Stimulated activated CD4-positive, alpha-beta T cell treated with anti-CD3 and anti-CD28 coated beads, Interleukin-2, amount 100 ng/mL, for 24 hours (primary cell): ENCODE results near the gene CIAO3.

Experiments used
- DNase-seq, 2 donors: peaks; one replicate each; pipeline ENCODE4 v3.0.0-alpha.2; 2020

CIAO3 gene

DNA sequence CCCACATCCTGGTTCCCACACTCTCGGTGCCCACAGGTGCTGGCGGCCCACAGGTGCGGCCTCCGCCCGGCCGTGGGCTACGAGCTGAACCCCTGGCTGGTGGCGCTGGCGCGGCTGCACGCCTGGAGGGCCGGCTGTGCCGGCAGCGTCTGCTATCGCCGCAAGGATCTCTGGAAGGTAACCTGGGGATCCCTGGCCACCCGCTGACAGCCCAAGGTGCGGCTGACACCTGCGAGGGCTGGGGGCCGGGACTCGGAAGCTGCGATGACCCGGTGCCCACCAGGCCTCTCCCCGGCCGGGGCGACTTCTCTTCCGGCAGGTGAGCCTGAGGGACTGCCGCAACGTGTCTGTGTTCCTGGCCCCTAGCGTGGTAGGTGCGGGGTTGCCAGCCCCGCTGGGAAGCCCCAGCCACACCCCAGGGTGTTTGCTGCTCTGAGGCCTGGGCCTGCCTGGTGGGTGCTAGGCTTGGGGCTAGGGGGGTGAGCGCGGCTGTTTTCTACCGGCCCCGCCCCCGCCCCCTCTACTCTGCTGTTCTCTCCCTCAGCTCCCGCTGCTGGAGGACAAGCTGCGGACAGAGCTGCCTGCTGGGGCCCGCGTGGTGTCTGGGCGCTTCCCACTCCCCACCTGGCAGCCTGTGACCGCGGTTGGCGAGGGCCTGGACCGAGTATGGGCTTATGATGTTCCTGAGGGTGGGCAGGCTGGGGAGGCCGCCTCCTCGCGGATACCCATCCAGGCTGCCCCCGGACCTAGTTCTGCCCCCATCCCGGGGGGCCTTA is 18.8 kb downstream of the CIAO3 start:
- DNase-seq, result no peak

DNA sequence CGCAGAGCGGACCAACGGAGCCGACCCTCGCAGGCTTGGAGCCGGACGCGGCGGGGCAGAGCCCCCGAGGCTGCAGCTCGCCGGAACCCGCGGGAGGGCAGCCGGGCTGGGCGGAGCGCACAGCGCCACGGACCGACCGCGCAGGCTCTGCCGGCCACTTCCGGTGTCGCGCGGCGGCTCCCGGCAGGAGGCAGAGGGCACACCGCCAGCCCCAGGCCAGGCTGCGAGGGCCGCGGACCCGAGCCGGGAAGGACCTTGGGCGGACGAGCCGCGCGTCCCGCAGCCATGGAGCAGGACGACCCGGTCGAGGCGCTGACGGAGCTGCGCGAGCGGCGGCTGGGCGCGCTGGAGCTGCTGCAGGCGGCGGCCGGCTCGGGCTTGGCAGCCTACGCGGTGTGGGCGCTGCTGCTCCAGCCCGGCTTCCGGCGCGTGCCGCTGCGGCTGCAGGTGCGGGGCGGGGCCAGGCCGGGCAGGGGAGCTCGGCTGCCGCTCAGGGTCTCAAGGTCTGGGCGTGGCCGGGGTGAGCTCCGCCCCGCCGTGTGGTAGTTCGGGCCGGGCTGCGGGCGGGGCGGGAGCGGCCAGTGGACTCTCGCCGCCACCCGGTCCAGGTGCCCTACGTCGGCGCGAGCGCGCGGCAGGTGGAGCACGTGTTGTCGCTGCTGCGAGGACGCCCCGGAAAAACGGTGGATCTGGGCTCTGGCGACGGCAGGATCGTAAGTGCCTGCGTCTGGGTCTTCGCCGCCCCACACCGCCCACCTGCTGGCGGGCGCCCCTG is 19.6 kb downstream of the CIAO3 start, which contains the start of gene ANTKMT:
Gene ANTKMT (plus strand): TSS at position 157 of the 775 bp plus-strand sequence. CDS start 129 bp downstream, at position 286.
- DNase-seq, result peak; percentile 75 to 88

DNA sequence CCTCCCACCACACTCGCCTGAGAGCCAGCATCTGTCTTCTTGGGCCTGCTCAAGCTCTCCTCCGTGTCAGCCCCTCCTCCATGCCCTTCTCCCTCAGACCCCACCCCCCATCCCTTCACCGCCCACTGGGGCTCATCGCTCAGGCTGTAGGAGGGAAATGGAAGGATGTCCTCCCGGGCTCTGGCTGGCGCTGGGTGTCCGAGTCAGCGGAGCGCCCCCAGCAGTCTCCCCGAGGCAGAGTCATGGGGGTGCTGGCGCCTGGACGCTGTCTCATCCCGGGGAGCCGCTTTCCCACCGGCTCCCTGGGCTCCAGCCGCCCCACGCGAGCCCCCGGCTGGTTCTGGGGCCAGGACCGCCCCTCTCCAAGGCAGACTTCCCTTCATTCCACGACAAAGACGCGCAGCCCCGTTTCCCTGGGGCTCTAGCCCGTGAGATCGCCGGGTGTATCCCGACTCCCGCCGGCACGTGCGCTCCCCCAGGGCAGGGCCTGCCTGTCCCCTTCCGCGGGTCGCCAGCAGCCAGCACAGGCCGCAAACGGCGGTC is 20.3 kb downstream of the CIAO3 start:
- peak; percentile 57 to 69 for DNase-seq

DNA sequence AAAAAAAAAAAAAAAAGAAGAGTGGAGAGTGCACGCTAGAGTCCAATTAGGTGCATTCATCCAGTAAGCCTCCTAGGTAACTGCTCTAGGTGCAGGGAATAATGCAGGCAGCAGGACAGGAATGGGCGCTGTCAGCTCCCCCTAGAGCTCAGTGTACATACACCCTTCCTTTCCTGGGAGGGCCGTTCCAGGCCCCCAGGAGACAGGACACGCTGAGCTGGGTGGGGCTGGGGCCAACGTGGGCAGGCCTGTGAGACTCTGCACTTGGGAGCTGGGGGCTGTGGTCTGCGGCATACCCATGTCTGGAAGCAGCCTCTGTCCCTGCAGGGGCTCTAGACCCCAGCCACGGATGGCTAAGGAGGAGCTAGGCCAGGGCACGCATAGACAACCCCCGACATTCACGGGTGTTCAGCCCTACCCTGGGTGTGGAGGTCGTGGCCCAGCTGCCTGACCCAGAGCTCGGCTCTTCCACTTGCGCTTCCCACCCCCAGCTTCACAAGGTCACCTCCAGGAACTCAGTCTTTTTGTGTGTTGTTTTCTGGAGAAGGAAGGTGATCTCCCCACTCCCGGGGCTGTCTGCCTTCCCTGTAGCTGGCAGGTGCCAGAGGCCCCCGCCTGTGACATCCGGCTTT is 20.9 kb downstream of the CIAO3 start:
- DNase-seq, result no peak

DNA sequence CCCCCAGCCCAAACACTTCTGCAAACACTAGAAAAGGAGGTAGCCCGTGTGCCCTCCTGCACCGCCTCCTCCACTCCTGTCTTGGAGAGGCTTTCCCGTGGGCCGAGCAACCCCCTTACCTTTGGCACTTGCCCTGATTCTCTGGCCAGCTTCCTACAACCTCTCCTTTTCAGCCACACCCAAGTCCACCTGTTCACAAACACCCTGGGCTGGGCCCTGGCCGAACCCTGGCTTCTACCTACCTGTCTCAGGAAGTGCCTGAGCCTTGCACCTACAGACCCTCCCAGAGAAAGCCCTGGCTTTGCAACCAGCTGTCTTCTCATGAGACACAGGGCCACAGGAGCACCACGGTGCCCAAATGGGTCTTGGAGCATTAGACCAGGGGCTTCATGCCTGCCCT is 21.9 kb downstream of the CIAO3 start:
- no peak for DNase-seq

DNA sequence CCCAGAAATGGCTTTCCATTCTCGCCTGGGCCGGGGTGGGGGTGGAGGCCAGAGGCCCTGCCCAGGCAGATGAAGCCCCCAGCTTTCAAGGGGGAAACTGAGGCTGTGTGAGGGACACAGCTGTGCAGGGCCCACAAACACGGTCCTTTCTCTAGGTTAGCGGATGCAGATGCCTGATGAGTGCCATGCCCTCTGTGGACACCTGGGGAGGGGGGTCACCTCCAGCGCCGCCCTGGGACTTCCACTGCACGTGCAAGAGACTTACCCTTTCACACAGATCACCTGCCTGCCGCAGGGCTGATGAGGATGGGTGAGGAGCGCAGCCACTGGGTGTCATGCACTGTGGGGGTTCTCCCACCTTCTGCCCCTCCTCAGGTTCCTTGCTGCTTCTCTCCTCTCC is 22.4 kb downstream of the CIAO3 start:
- DNase-seq, result no peak

DNA sequence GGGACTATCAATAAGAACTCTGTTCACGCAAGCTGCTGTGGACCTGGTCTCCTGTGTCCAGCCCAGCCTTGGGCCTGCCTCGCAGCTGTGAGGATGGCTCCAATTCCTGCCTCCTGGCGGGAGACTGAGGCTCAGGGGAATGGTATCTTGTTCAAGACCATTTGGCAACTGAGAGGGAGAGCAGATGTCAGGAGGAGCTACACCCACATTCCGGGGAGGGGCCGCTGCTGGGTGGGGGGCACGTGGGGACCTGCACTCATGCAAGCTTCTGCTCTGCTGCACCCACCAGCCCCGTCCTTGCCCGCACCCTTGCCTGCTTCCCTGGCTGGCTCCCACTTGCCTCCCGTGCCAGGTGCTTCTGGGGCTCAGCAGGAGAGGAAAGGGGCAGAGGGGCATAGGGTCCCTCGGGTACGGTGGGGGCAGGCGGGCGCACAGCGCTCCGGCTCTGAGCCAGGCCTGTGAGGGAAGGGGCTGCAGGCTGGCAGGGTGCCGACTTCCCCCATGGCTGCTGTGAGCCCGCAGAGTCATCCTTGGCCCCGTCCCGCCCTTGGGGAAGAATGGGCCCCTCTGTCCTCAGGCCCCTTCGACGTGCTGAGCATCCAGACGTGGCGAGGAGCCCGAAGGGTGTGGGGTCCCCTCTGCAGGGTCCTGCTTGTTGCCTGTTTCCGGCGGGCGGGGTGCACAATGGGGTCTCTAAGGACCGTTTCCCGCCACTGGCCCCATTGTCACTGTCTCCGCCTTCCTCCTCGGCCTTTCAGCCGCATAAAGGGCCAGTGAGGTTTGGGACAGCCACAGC is 23.1 kb downstream of the CIAO3 start:
- DNase-seq, result no peak

DNA sequence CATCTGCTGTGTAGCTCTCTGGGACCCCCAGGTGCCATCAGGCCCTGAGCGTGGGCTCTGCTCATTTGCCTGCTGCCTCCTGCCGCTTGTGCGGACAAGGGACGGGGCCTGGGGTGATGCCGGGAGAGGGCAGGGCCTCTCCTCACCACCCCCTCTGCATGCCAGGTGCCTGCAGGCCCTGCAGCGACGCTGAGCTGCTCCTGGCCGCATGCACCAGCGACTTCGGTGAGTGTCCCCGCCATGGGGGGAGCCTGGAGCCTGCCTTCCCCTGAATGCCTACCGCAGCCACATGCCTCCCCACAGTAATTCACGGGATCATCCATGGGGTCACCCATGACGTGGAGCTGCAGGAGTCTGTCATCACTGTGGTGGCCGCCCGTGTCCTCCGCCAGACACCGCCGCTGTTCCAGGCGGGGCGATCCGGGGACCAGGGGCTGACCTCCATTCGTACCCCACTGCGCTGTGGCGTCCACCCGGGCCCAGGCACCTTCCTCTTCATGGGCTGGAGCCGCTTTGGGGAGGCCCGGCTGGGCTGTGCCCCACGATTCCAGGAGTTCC is 23.9 kb downstream of the CIAO3 start:
- DNase-seq, result no peak

DNA sequence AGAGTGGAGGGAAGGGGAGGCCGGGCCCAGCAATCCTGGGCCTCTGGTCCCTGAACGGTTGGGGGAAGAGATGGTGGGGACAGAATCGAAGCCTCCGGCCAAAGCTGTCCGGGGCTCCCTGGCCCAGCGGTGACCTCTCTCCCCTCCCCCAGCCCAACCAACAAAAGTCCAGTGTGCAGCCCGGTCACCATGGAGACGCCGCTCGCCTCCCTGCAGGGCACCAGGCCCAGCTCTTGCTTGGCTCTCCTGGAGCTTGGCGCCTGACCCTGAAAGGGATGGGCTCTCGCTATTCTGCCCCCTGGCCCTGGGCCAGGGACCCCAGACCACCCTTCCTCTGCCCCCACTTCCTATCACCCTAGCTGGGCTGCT is 24.6 kb downstream of the CIAO3 start:
- no peak for DNase-seq

DNA sequence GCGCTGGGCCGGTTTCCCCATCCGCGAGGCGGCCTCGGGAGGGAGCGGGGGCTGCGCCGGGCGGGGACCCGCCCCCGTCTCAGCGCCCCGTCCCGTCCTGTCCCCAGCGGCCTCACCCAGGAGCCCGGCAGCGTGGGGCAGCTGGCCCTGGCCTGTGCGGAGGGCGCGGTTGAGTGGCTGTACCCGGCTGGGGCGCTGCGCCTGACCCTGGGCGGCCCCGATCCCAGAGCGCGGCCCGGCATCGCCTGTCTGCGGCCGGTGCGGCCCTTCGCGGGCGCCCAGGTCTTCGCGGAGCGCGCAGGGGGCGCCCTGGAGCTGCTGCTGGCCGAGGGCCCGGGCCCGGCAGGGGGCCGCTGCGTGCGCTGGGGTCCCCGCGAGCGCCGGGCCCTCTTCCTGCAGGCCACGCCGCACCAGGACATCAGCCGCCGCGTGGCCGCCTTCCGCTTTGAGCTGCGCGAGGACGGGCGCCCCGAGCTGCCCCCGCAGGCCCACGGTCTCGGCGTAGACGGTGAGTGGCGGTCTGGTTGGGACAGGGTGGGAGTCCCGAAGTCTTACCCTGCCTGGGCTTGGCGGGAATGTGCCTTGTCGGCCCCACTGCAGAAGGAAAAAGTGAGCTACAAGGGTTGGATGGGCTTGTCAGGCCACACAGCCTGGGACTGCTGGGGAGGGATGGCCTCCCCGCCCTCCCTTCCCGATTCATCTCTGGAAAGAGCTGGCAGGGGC is 25.2 kb downstream of the CIAO3 start:
- DNase-seq, result peak in 1 of 2 donors; percentile 36

DNA sequence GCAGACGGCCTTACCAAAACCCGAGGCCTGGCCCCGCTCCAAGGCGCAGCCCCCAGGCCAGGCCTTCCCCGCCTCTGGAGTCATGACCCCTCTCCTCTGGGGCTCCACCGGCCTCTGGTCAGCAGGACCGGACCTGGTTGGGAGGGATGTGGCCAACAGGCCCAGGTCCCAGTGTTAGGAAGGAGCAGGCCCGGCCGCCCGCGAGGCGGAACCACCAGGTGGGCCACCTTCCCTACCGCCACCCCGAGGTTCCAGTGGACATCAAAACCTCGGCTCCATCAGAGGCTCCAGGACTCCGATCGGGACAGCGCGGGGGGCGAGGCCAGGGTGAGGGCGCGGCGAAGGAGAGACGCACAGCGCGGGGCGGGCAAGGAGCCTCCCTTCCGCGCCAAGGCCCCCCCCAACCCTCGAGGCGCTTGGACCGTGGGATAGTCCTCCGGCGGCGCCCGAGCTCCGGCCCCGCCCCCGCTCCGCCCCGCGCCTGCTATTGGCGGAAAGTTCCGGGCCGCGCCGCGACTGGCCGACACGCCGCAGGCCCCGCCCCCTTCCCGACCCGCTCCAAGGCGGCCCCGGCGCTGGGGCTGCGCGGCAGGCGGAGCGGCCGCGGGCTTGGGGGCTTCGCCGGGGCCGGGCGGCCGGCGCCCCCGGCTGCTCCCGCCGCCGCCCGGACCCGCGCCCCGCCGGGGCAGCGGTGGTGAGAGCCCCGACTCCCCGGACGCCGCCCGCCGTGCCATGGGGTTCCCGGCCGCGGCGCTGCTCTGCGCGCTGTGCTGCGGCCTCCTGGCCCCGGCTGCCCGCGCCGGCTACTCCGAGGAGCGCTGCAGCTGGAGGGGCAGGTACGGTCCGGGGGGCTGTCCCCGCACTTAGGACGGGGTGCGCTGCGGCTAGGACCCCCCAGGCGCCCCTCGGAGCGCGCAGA is 26.0 kb downstream of the CIAO3 start, which contains the start of gene METRN:
Gene METRN (plus strand): TSS at position 561 of the 919 bp plus-strand sequence. CDS start 172 bp downstream, at position 733.
- DNase-seq, result peak; percentile 93 to 98

DNA sequence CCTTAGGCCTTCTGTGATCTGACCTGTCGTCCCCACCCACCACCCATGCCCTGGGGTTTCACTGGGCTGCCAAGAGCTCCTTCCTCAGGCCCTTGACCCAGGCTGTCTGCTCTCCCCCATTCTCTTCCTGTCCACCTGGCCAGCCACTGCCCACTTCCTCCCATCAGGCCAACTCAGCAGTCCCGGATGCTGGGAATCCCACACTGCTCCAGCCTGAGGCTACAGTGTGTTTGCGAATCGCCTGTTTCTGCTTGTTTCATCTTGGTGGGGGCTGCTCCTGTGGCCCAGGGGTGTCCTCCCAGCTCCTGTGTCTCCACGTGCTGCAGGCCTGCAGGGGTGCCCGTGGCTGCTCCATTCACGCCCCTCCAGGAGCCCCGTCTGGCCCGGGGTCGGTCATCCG is 26.7 kb downstream of the CIAO3 start:
- no peak for DNase-seq

DNA sequence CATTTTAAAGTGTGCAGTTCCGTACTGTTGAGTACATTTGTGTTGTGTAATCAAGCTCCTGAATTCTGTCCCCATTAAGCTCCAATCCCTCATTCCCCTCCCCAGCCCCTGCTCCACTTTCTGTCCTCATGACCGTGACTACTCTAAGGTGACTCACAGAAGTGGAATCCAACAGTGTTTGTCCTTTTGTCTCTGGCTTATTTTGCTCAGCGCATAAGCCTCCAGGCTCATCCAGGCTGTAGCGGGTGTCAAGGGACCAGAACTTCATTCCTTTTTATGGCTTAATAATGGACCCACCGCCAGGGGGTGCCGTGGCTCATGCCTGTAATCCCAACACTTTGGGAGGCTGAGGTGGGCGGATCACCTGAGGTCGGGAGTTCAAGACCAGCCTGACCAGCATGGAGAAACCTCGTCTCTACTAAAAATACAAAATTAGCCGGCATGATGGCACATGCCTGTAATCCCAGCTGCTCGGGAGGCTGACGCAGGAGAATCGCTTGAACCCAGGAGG is 28.0 kb downstream of the CIAO3 start:
- peak; percentile 62 to 73 for DNase-seq

DNA sequence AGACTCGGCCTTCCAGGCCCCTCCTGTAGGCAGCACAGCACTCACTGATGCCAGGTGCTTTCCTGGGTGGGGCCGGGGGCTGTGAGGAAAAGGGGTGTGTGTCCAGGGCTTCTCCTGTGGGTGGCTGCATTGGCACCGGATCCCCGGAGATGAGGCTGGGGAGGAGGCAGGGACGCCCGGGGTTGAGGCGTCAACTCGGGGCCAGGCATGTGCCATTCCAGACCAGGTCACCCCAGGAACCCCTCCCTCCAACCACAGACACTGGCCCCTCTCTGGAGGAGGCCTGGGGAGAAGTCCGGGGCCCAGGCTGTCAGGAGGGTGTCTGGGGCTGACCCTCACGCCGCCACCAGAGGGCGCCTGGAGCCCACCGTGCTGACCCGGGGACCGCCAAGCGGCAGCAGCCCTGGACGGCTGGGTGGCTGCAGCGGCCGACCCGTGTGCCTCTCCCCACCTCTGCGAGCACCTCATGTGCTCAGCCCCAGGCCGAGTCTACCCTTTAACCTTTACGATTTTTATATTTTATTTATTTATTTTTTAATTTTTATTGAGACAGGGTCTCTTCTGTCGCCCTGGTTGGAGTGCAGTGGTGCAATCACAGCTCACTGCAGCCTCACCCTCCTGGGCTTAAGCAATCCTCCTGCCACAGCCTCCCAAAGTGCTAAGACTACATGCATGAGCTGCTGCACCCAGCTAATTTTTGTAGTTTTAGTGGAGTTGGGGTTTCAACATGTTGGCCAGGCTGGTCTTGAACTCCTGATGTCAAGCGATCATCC is 29.1 kb downstream of the CIAO3 start:
- DNase-seq, result peak; percentile 85 to 87

DNA sequence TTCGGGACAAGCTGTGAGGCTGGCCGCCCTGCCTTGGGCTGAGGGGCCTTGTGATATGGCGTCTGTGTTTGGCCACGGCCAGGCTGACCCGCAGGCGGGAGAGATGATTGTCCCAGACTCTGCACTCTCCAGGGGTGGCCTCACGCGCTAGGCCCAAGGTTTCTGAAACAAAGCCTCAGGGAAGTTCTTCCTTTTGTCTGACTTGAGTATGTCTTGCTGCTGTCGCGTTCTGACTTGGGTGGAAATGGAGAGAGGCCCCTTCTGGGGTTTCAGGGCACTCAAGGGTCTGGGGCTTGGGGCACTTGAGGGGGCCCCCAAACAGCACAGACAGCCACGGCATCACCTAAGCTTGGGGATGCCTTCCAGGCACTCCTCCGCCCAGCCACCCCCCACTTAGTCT is 29.7 kb downstream of the CIAO3 start:
- no peak for DNase-seq

DNA sequence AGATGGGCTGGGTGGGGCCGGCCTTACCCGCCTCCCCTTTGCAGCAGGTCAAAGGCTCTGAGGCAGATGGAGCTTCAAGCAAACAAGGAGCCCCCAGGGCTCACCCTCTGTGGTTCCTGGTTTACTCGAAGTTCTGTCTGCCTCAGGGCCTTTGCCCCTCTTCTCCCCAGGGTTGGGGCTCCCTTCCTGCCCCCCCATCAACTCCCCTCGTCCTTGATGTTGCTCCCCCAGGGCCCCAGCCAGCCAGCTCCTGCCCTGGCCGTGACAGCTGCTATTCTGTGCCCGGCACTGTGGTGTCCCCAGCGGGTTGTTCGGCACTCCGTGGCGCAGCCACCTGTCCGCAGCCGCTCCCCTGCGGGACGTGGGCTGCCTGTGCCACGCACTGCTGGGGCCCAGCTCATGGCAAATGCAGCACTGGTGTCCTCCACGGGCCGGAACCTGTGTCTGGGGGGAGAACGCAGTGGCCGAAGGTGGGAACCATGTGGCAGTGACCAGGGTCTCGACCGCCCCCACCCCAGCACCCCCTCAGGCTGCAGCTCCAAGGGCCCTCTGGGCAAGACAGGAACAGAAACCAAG is 30.2 kb downstream of the CIAO3 start:
- DNase-seq, result no peak

DNA sequence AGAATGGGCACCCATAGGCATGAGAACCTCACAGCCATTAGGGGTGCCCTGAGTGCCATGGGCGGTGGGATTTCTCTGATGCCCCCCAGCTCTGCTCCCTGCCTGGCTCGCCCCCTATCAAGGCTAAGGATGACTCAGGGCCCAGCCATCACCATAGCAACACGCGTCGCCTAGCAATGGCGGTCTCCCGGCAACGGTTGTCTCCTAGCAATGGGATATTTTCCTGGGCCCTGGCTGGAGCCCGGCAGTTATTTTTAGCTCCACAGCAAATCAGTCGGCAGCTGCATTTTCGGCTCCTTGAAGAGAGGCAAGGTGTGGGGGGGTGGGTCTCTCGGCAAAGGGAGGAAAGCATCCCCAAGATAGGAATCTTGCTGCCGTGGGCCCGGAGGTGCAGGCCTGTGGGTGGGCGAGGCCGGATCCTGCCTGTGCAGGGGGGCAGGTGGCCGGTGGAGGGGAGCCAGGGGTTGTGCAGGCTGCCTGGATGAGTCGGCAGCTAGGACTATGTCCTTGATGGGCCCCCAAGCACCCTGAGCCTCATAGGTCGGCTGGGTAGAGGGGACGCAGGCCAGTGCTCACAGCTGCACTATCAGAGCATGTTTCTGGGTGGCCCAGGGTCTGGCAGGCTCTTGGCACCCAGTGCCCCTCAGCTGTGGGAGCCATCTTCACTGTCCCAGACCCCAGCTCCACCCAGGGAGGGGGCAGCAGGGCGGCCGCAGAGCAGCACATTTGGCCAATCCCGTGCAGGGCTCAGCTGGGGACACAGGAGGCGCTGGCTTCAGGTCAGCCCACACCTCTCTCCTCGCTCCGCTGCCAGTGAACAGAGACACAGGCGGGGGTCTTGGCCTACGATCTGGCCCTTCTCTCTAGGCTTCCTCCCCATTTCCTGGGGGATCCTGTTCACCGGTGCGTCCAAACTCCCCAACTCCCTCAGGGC is 31.0 kb downstream of the CIAO3 start:
- no peak for DNase-seq

DNA sequence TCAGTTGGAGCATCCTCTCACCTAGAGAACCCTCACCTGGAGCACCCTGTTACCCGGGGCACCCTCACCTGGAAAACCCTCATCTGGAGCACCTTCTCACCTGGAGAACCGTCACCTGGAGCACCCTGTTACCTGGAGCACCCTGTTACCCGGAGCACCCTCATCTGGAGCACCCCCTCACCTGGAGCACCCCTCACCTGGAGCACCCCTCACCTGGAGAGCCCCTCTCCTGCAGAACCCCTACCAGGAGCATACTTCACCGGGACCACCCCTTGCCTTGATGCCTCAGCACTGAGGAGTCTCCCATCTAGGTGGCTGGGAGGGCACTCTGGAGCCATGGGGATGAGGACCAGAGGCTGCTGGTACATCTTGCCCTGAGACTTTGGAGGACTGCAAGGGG is 31.8 kb downstream of the CIAO3 start:
- no peak for DNase-seq
